ENCODE results near the gene TCEA2. TPM values are rescaled to one million over a fixed set of nuclear protein-coding genes. Genes with fewer than 3 reads are reported as not detected.

The TCEA2 gene
- total and polyA plus RNA-seq, 9 of the 15 experiments (the other 6 are each of a cell fraction or from before 2014, with no cell fraction given), result 1.4 to 28.7 (median 5.4) TPM

DNA sequence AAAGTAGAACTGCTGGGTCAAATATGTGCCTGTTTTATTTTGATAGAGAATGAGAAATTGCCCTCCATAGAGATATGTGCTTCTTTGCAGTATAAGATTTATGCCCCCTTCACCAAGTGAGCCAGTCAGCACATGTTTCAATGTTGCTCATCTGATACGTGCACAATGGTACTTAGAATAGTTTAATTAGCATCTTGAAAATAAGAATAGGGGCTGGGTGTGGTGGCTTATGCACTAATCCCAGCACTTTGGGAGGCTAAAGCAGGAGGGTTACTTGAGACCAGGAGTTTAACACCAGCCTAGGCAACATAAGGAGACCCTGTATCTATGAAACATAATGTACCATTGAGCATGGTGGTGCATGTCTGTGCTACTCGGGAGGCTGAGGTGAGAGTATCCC is 47.4 kb upstream of the TCEA2 start (continued):
- TF ChIP-seq TBP (optimal IDR thresholded peaks at IDR 0.05; ENCODE audit: low read depth, low read length), result no peak

DNA sequence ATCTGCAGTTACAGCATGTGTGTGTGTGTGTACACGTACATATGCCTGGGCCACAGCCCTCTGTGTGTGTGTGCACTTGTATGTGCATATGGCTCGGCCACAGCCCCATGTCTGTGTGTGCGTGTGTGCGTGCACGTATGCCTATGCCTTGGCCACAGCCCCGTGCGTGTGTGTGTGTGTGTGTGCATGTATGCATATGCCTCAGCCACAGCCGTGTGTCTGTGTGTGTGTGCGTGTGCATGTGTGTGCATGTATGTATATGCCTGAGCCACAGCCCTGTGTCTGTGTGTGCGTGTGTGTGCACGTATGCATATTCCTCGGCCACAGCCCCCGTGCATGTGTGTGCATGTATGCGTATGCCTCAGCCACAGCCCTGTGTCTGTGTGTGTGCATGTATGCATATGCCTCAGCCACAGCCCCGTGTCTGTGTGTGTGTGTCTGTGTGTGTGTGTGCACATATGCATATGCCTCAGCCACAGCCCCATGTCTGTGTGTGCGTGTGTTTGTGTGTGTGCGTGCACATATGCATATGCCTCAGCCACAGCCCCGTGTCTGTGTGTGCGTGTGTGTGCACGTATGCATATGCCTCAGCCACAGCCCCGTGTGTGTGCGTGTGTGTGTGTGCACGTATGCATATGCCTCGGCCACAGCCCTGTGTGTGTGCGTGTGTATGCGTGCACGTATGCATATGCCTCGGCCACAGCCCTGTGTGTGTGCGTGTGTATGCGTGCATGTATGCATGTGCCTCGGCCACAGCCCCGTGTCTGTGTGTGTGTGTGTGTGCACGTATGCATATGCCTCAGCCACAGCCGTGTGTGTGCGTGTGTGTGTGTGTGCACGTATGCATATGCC is 41.6 kb upstream of the TCEA2 start:
- peaks cover 0 to 7% of the 10 kb centered on the region in 2 experiments; a peak in 1 of 5 replicates for H3K4me1 ChIP-seq (replicated peaks in 1 of 2; ENCODE audit: control insufficient read depth in 2 of 2, insufficient read depth in 2 of 2, low read length in 2 of 2)
- POLR2A ChIA-PET, result interaction anchor here (0.6 kb wide), 1 partner anchor 167 kb away, joined by 4 read pairs; no protein-coding TSS in a partner anchor
- intact Hi-C loops (cut with micrococcal nuclease) (no loop called here), in situ Hi-C loops (cut with MboI) (no loop called here)
- WGBS (ENCODE audit: insufficient coverage, low coverage, missing lambda C conversion rate), result 97% methylated on average over 29 of the region's 36 CpGs
- H3K4me3 ChIP-seq, result no peak overlapping the region
- H3K9ac ChIP-seq (ENCODE audit: insufficient read depth in 1 of 2, low read depth in 2 of 2, low read length in 2 of 2), result no peak overlapping the region
- no peak for ATAC-seq
- FAIRE-seq, result no peak
- no peak overlapping the region for H2AFZ ChIP-seq (ENCODE audit: low read depth, low read length)
- TF ChIP-seq, protein P1, sequence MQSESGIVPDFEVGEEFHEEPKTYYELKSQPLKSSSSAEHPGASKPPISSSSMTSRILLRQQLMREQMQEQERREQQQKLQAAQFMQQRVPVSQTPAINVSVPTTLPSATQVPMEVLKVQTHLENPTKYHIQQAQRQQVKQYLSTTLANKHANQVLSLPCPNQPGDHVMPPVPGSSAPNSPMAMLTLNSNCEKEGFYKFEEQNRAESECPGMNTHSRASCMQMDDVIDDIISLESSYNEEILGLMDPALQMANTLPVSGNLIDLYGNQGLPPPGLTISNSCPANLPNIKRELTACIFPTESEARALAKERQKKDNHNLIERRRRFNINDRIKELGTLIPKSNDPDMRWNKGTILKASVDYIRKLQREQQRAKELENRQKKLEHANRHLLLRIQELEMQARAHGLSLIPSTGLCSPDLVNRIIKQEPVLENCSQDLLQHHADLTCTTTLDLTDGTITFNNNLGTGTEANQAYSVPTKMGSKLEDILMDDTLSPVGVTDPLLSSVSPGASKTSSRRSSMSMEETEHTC (IDR thresholded peaks at IDR 0.05), result no peak
- TF ChIP-seq FOXJ2 (tag; IDR thresholded peaks at IDR 0.05), result no peak
- TF ChIP-seq MIER1 (IDR thresholded peaks at IDR 0.05; ENCODE audit: low read depth), result no peak
- TF ChIP-seq POLR2G (IDR thresholded peaks at IDR 0.05; ENCODE audit: low read depth, low read length), result peak; percentile 43
- TF ChIP-seq ZNF282 (CRISPR knock-in tag; IDR thresholded peaks at IDR 0.05), result no peak
- TF ChIP-seq SMAD3 (CRISPR knock-in tag; conservative IDR thresholded peaks at IDR 0.05), result no peak
- peak; percentile 29; the same call in 1 of the 2 replicates for TF ChIP-seq RBFOX2 (IDR thresholded peaks at IDR 0.05; ENCODE audit: low read depth, low read length)
- TF ChIP-seq NONO (IDR thresholded peaks at IDR 0.05; ENCODE audit: low read depth in 2 of 2, low read length in 1 of 2), result no peak
- H3K9me1 ChIP-seq (ENCODE audit: control insufficient read depth, insufficient read depth, low read length), result no peaks in the 10 kb centered on the region
- CTCF ChIA-PET (ENCODE audit: low intra/inter-chr PET ratio), result no interaction called here
- no peak overlapping the region for H3K27ac ChIP-seq (ENCODE audit: extremely low read depth, low read depth, low read length)
- no peaks in the 10 kb centered on the region for H3K27me3 ChIP-seq (ENCODE audit: control insufficient read depth in 2 of 2, insufficient read depth in 2 of 2, low read length in 2 of 2)
- H3K36me3 ChIP-seq (ENCODE audit: control insufficient read depth, insufficient read depth, low read length), result peaks cover 84% of the 10 kb centered on the region; the same call in 2 of the 3 replicates
- no peaks in the 10 kb centered on the region for H3K79me2 ChIP-seq (ENCODE audit: control insufficient read depth, insufficient read depth, low read length)
- no TSS peak for BruUV-seq (replicated peaks)
- H3K9me3 ChIP-seq (replicated peaks; ENCODE audit: control insufficient read depth, insufficient read depth, low read depth, low read length), result no peaks in the 10 kb centered on the region
- H4K20me1 ChIP-seq (replicated peaks; ENCODE audit: control insufficient read depth, insufficient read depth, low read length), result peaks cover 3% of the 10 kb centered on the region; the same call in 1 of the 2 replicates
- no peak overlapping the region for H3K4me2 ChIP-seq (ENCODE audit: insufficient read depth, low read length)
- DNase-seq (ENCODE audit: extremely low read depth in 1 of 4, low spot score in 3 of 4), result no peak
